H1 (cell line): Measurements from ENCODE around the gene MRPL32. TPM values are rescaled to one million over a fixed set of nuclear protein-coding genes. Genes with fewer than 3 reads are reported as not detected.

ENCODE experiments used
- CTCF ChIA-PET: fragments of 300-600 bp; sonication (Branson Sonifier 250); formaldehyde crosslinking; loops from one replicate; lab custom pipeline; 2021; ENCODE audit not compliant: partially characterized antibody; lab: Charles Lee
- POLR2A ChIA-PET: fragments of 300-600 bp; sonication (Branson Sonifier 250); formaldehyde crosslinking; loops from one replicate; lab custom pipeline; 2021; ENCODE audit warnings: inconsistent platforms; ENCODE audit not compliant: partially characterized antibody; lab: Charles Lee
- DNase-seq, 2 experiments: peaks; one replicate each; pipeline versions ENCODE4 v3.0.0 to v3.0.0-alpha.2; 2010 to 2022; ENCODE audit warnings: low spot score in 2 of 2, low read depth in 1 of 2, mixed read lengths in 1 of 2
- FAIRE-seq: peaks from 2 replicates; lab custom pipeline; 2011; peaks lifted over from hg19 to GRCh38; lab: Jason Lieb, UNC
- H2AFZ ChIP-seq: 2 replicates; pipeline ENCODE4 v1.8.1; 2012; ENCODE audit warnings: low read length, inconsistent platforms
- H2AK5ac ChIP-seq: 2 replicates; pipeline ENCODE4 v1.6.1; 2013; ENCODE audit warnings: low read depth, low read length
- H2BK120ac ChIP-seq: replicated peaks from 2 replicates; pipeline ENCODE3; 2013; ENCODE audit warnings: low read depth, low read length, inconsistent platforms
- H2BK12ac ChIP-seq: 2 replicates; pipeline ENCODE4 v1.6.1; 2013; ENCODE audit warnings: low read depth, low read length
- H2BK15ac ChIP-seq: 2 replicates; pipeline ENCODE4 v1.6.1; 2013; ENCODE audit warnings: low read length
- H2BK20ac ChIP-seq: 2 replicates; pipeline ENCODE4 v1.6.1; 2013; ENCODE audit warnings: low read length
- H2BK5ac ChIP-seq: 2 replicates; pipeline ENCODE4 v1.6.1; 2013; ENCODE audit warnings: low read depth, low read length
- H3K14ac ChIP-seq: 2 replicates; pipeline ENCODE4 v1.6.1; 2013; ENCODE audit warnings: inconsistent platforms; ENCODE audit not compliant: insufficient read length
- H3K18ac ChIP-seq: 2 replicates; pipeline ENCODE4 v1.6.1; 2013; ENCODE audit warnings: low read length; ENCODE audit errors: extremely low read depth
- H3K23ac ChIP-seq: 2 replicates; pipeline ENCODE4 v1.6.1; 2013; ENCODE audit warnings: inconsistent platforms; ENCODE audit not compliant: insufficient read length
- H3K23me2 ChIP-seq: 2 replicates; pipeline ENCODE4 v1.6.1; 2013; ENCODE audit warnings: low read depth, low read length
- H3K27ac ChIP-seq: 2 replicates; pipeline ENCODE4 v1.6.1; 2011; ENCODE audit warnings: low read depth, low read length, inconsistent platforms
- H3K27me3 ChIP-seq, 4 experiments: replicated peaks in 1 of 4; 1 replicate in 1 of 4; 2 replicates in 3 of 4; pipeline versions ENCODE4 v1.6.1 to v1.8.1; 2011 to 2013; ENCODE audit warnings: low read length in 3 of 4, mild to moderate bottlenecking in 3 of 4, inconsistent platforms in 2 of 4, mixed read lengths in 2 of 4, moderate library complexity in 1 of 4; ENCODE audit not compliant: control insufficient read depth in 3 of 4, insufficient read depth in 3 of 4; ENCODE audit errors: extremely low read depth in 1 of 4
- H3K36me3 ChIP-seq, 4 experiments: 2 replicates each; pipeline versions ENCODE4 v1.6.1 to v1.8.1; 2011 to 2013; ENCODE audit warnings: mild to moderate bottlenecking in 4 of 4, low read length in 3 of 4, moderate library complexity in 2 of 4, control low read depth in 1 of 4, inconsistent platforms in 1 of 4; ENCODE audit not compliant: insufficient read depth in 4 of 4, control insufficient read depth in 2 of 4
- H3K4ac ChIP-seq: replicated peaks from 2 replicates; pipeline ENCODE3; 2013; ENCODE audit warnings: low read length, low read depth, mixed read lengths, inconsistent platforms; ENCODE audit not compliant: insufficient read length
- H3K4me1 ChIP-seq, 4 experiments: replicated peaks in 1 of 4; 1 replicate in 1 of 4; 2 replicates in 3 of 4; pipeline versions ENCODE4 v1.6.1 to v1.8.1; 2011 to 2013; ENCODE audit warnings: low read length in 3 of 4, inconsistent platforms in 2 of 4, mixed read lengths in 1 of 4; ENCODE audit not compliant: insufficient read depth in 4 of 4, control insufficient read depth in 3 of 4
- H3K4me2 ChIP-seq, 2 experiments: 2 replicates each; pipeline versions ENCODE4 v1.6.1 to v1.8.1; 2011 to 2013; ENCODE audit warnings: low read depth in 2 of 2, low read length in 2 of 2, control low read depth in 1 of 2, inconsistent platforms in 1 of 2, mild to moderate bottlenecking in 1 of 2; ENCODE audit not compliant: insufficient read depth in 1 of 2
- H3K4me3 ChIP-seq, 4 experiments: fragments of 200-600, 300-600 bp in 1 of 4; sonication (generic), shearing (Covaris generic), sonication (Bioruptor Twin) in 1 of 4; 2 replicates each; pipeline versions ENCODE4 v1.5.1 to v1.8.1; 2011 to 2016; ENCODE audit warnings: low read length in 4 of 4, low read depth in 3 of 4, control low read depth in 2 of 4, inconsistent platforms in 2 of 4, mild to moderate bottlenecking in 2 of 4, mixed read lengths in 1 of 4, moderate library complexity in 1 of 4; ENCODE audit not compliant: insufficient read depth in 2 of 4; ENCODE audit errors: extremely low read depth in 1 of 4
- H3K56ac ChIP-seq: replicated peaks from 2 replicates; pipeline ENCODE3; 2013; ENCODE audit warnings: low read depth, mild to moderate bottlenecking, mixed read lengths, low read length, inconsistent platforms; ENCODE audit not compliant: insufficient read length
- H3K79me1 ChIP-seq: 2 replicates; pipeline ENCODE4 v1.6.1; 2013; ENCODE audit warnings: low read depth, low read length, control low read depth
- H3K79me2 ChIP-seq, 2 experiments: 2 replicates each; pipeline versions ENCODE4 v1.6.1 to v1.8.1; 2012 to 2013; ENCODE audit warnings: low read length in 2 of 2, mild to moderate bottlenecking in 2 of 2, inconsistent platforms in 1 of 2; ENCODE audit not compliant: insufficient read depth in 2 of 2, control insufficient read depth in 1 of 2
- H3K9ac ChIP-seq, 4 experiments: replicated peaks in 1 of 4; 1 replicate in 1 of 4; 2 replicates in 3 of 4; pipeline versions ENCODE4 v1.6.1 to v1.8.1; 2011 to 2013; ENCODE audit warnings: low read depth in 3 of 4, low read length in 3 of 4, control low read depth in 2 of 4, mild to moderate bottlenecking in 2 of 4, moderate library complexity in 2 of 4, inconsistent platforms in 1 of 4; ENCODE audit errors: extremely low read depth in 1 of 4
- H3K9me3 ChIP-seq, 2 experiments: 2 replicates each; pipeline versions ENCODE4 v1.6.1 to v1.8.1; 2012 to 2013; ENCODE audit warnings: mild to moderate bottlenecking in 2 of 2, moderate library complexity in 2 of 2, control low read depth in 1 of 2, inconsistent platforms in 1 of 2, low read depth in 1 of 2, low read length in 1 of 2, mixed read lengths in 1 of 2; ENCODE audit not compliant: insufficient read depth in 2 of 2
- H4K20me1 ChIP-seq, 2 experiments: replicated peaks in 1 of 2; 2 replicates each; pipeline versions ENCODE3 to v1.8.1; 2011 to 2013; ENCODE audit warnings: inconsistent platforms in 2 of 2, low read length in 2 of 2, mild to moderate bottlenecking in 1 of 2; ENCODE audit not compliant: insufficient read depth in 2 of 2, control insufficient read depth in 1 of 2
- H4K5ac ChIP-seq: 2 replicates; pipeline ENCODE4 v1.6.1; 2013; ENCODE audit warnings: low read length, low read depth, mixed read lengths, inconsistent platforms; ENCODE audit not compliant: insufficient read length
- H4K8ac ChIP-seq: 2 replicates; pipeline ENCODE4 v1.8.0; 2013; ENCODE audit warnings: mild to moderate bottlenecking, moderate library complexity, low read length, inconsistent platforms; ENCODE audit not compliant: insufficient read depth; ENCODE audit errors: extremely low read depth
- H4K91ac ChIP-seq: replicated peaks from 2 replicates; pipeline ENCODE3; 2013; ENCODE audit warnings: low read length, mixed read lengths, inconsistent platforms; ENCODE audit not compliant: insufficient read length
- ASH2L ChIP-seq: fragments of 200-600, 300-600 bp; sonication (generic); IDR thresholded peaks from one replicate; pipeline ENCODE4 v1.7.1; 2017; ENCODE audit warnings: low read length
- BRCA1 ChIP-seq: IDR thresholded peaks from 2 replicates; pipeline ENCODE4 v1.6.1; 2012; ENCODE audit warnings: low read depth, low read length, improper control_type of control experiment
- CBX5 ChIP-seq: fragments of 300-800, 300-1000 bp; sonication (generic); IDR thresholded peaks from 2 replicates; pipeline ENCODE4 v1.7.1; 2016; ENCODE audit warnings: antibody characterized with exemption, low read length, low read depth
- CREB1 ChIP-seq: IDR thresholded peaks from 2 replicates; pipeline ENCODE4 v1.6.1; 2012; ENCODE audit warnings: inconsistent platforms
- EZH2 ChIP-seq: fragments of 200-600 bp; sonication (generic); IDR thresholded peaks from 2 replicates; pipeline ENCODE4 v1.7.1; 2012; ENCODE audit warnings: low read depth, mild to moderate bottlenecking, moderate library complexity, low read length, inconsistent platforms; ENCODE audit not compliant: severe bottlenecking
- JUND ChIP-seq: IDR thresholded peaks from 2 replicates; pipeline ENCODE4 v1.6.1; 2011; ENCODE audit warnings: mild to moderate bottlenecking, improper control_type of control experiment, low read length
- KDM5A ChIP-seq: fragments of 200-600 bp; IDR thresholded peaks from 2 replicates; pipeline ENCODE4 v1.7.1; 2012; ENCODE audit warnings: mild to moderate bottlenecking, low read length, inconsistent platforms, mixed read lengths
- PHF8 ChIP-seq: fragments of 200-600 bp; sonication (generic); conservative IDR thresholded peaks from 2 replicates; pipeline ENCODE4 v1.7.1; 2012; ENCODE audit warnings: low read depth, mild to moderate bottlenecking, inconsistent platforms, low read length, moderate library complexity
- POU5F1 ChIP-seq: IDR thresholded peaks from 2 replicates; pipeline ENCODE4 v1.6.1; 2011; ENCODE audit warnings: low read depth, mild to moderate bottlenecking, low read length, moderate library complexity
- RFX5 ChIP-seq: IDR thresholded peaks from 2 replicates; pipeline ENCODE4 v1.6.1; 2011; ENCODE audit warnings: low read depth, low read length, improper control_type of control experiment, borderline replicate concordance
- SIX5 ChIP-seq: IDR thresholded peaks from 2 replicates; pipeline ENCODE4 v1.6.1; 2011; ENCODE audit warnings: mild to moderate bottlenecking, low read depth, low read length
- SP4 ChIP-seq: IDR thresholded peaks from 2 replicates; pipeline ENCODE4 v1.6.1; 2012; ENCODE audit warnings: low read length, inconsistent platforms
- SRF ChIP-seq: IDR thresholded peaks from 2 replicates; pipeline ENCODE4 v1.6.1; 2011; ENCODE audit warnings: mild to moderate bottlenecking, low read depth, low read length, moderate library complexity
- TBP ChIP-seq: IDR thresholded peaks from 2 replicates; pipeline ENCODE4 v1.6.1; 2011; ENCODE audit warnings: low read depth, low read length, improper control_type of control experiment
- WGBS, 2 experiments: shearing (Covaris generic) in 1 of 2; methylation state at CpG; one replicate each; pipeline versions ENCODE4 v1.1.6 to v1.1.7; 2013 to 2015; ENCODE audit warnings: low lambda C conversion rate in 2 of 2, mixed read lengths in 2 of 2, inconsistent platforms in 1 of 2, low coverage in 1 of 2, missing lambda C conversion rate in 1 of 2; ENCODE audit not compliant: insufficient replicate concordance in 2 of 2, insufficient coverage in 1 of 2, insufficient read length in 1 of 2; ENCODE audit errors: extremely low coverage in 1 of 2, missing lambda C conversion rate in 1 of 2; 5-methylcytosine and 5-hydroxymethylcytosine counted together
- polyA plus RNA-seq, 7 experiments: library from polyadenylated mRNA; depleted of rRNA in 3 of 7; stranded (reverse) in 5 of 7; unstranded in 2 of 7; fragments of >200 nt in 5 of 7; fragments of 200-250 nt in 2 of 7; gene quantifications; 1 replicate in 5 of 7; 2 replicates in 1 of 7; 4 replicates in 1 of 7; pipeline versions ENCODE4 v1.2.1 to v1.2.3, GENCODE V29; 2011 to 2013; ENCODE audit warnings: missing spikeins in 2 of 7, mixed read lengths in 2 of 7
- total RNA-seq: library from RNA; stranded (reverse); fragmentation: NEBNext Ultra II Directional; extraction: Animal tissue kit (Norgen Biotek cat#: 25700); gene quantifications from 2 replicates; pipeline ENCODE4 v1.2.1, GENCODE V29; 2021

The MRPL32 gene
- total and polyA plus RNA-seq, 2 of the 8 experiments (the other 6 are each of a cell fraction or from before 2014, with no cell fraction given) = 50.9 to 97.2 TPM

- no peak overlapping the region for H2AK5ac ChIP-seq
- no peak overlapping the region for H3K56ac ChIP-seq
- no peaks in the 10 kb centered on the region for H3K79me1 ChIP-seq
- POLR2A ChIA-PET = interaction anchor here (0.8 to 13.6 kb wide), 4 partner anchors 13 to 336 kb away, joined by 3 to 112 read pairs (median 5); partner anchors contain the start of gene C7orf25
- no peak overlapping the region for H3K18ac ChIP-seq
- TF ChIP-seq CBX5 (no peak), KDM5A (no peak), POU5F1 (no peak), SP4 (no peak), CREB1 (no peak), RFX5 (no peak), SRF (no peak), JUND (no peak), TBP (no peak), EZH2 (no peak), PHF8 (no peak), SIX5 (no peak), ASH2L (no peak), BRCA1 (no peak)
- TF ChIP-seq, all 59 proteins: peak for 0
- Histone ChIP-seq H3K4me3 (no peak overlapping the region), H2BK120ac (no peak overlapping the region), H3K23ac (no peak overlapping the region), H3K27me3 (no peaks in the 10 kb centered on the region), H3K79me2 (peaks cover 32 to 88% of the 10 kb centered on the region in 2 experiments), H4K91ac (no peak overlapping the region), H3K14ac (no peak overlapping the region), H3K4me2 (no peak overlapping the region), H3K23me2 (peaks cover 9% of the 10 kb centered on the region; the same call in 1 of the 2 replicates), H3K4ac (no peak overlapping the region), H2AFZ (no peak overlapping the region), H2BK5ac (no peak overlapping the region), H2BK20ac (no peak overlapping the region), H3K4me1 (peaks cover 0 to 4% (median 0%) of the 10 kb centered on the region in 4 experiments; a peak in 2 of 7 replicates), H3K27ac (no peak overlapping the region), H3K9me3 (no peaks in the 10 kb centered on the region), H3K9ac (no peak overlapping the region), H4K5ac (no peak overlapping the region), H4K20me1 (peaks cover 8 to 9% of the 10 kb centered on the region in 2 experiments), H2BK15ac (no peak overlapping the region), H3K36me3 (peaks cover 15 to 36% (median 29%) of the 10 kb centered on the region in 4 experiments), H2BK12ac (no peak overlapping the region), H4K8ac (no peak overlapping the region)
- FAIRE-seq (no peak), DNase-seq (no peak)
- 64% methylated on average over 3 of the region's 3 CpGs; no CpG with 5 or more reads in 1 of the 2 experiments for WGBS, 2 experiments
- CTCF ChIA-PET = interaction anchor here (1.0 to 2.2 kb wide), 4 partner anchors 13 to 990 kb away, joined by 3 to 10 read pairs (median 4); no protein-coding TSS in a partner anchor
Measured at GRCh38 chr7:42928754-42929153, 3.4 kb upstream of the MRPL32 start.
